ENCODE data around the gene PPRC1.

- TF ChIP-seq CTCF (IDR thresholded peaks at IDR 0.05) (no peak), POLR2A (IDR thresholded peaks at IDR 0.05) (no peak)
These were observed 662 bp upstream of the PPRC1 start for GRCh38 chr10:102132193-102132562.

Measured in adrenal gland (tissue), 5 donors.